Measurements from ENCODE around the gene SLC25A18. TPM values are rescaled to one million over a fixed set of nuclear protein-coding genes. Genes with fewer than 3 reads are reported as not detected.
"Not testable (repeated sequence)": the region's sequence is repeated elsewhere in the genome, so short reads cannot be mapped to it uniquely, and the experiment has no call there.

The SLC25A18 gene
- total and polyA plus RNA-seq, 12 donors, result 0.16 to 3.1 (median 1.4) TPM; not detected in 1

DNA sequence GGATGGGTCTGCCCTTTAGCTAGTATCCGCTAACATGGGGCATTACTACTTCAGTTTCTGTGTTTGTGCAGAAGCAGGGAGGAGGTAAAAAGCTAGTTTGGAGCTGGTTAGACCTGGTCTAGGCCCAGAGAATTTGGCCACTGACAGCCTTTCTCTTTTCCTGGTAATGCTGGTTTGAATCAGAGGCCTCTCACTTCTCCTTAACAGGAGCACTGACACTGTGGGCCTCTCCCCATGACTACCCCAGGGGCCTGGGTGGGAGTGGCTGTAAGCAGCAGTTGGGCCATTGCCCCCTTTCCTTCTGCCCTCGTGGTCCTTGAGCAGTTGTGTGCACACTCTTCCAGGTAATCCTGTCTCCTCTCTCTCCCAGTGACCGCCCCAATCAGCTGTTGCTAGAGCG is 8.5 kb upstream of the SLC25A18 start:
- Histone ChIP-seq H3K27ac (no peak overlapping the region), H3K4me1 (replicated peaks in 1 of 2) (no peaks in the 10 kb centered on the region), H3K4me3 (no peak overlapping the region), H3K27me3 (no peaks in the 10 kb centered on the region), H3K36me3 (replicated peaks in 1 of 2) (no peaks in the 10 kb centered on the region), H3K9me3 (replicated peaks in 1 of 3) (no peaks in the 10 kb centered on the region)
- TF ChIP-seq POLR2A (IDR thresholded peaks at IDR 0.05), result no peak
- TF ChIP-seq CTCF (IDR thresholded peaks at IDR 0.05), result no peak
- 76 to 88% (median 81%) methylated on average over 4 of the region's 4 CpGs for WGBS, 4 donors
- no peak for DNase-seq
- intact Hi-C loops (cut with DNase I), result loop anchor here in 1 of 2 donors (10.0 kb wide), 1 partner anchor 230 kb away; no protein-coding TSS in a partner anchor

GRCh38 chr22:17559188-17559587 is 4.1 kb upstream of the SLC25A18 start:
- no peak overlapping the region for H3K27ac ChIP-seq
- intact Hi-C loops (cut with DNase I), result loop anchor here in 1 of 2 donors (10.0 kb wide), 1 partner anchor 226 kb away; no protein-coding TSS in a partner anchor
- H3K36me3 ChIP-seq (replicated peaks in 1 of 2), result no peaks in the 10 kb centered on the region
- no peak overlapping the region for H3K4me3 ChIP-seq
- no peaks in the 10 kb centered on the region for H3K27me3 ChIP-seq
- WGBS, 4 donors, result 86 to 94% (median 89%) methylated on average over 10 of the region's 10 CpGs
- H3K4me1 ChIP-seq (replicated peaks in 1 of 2), result no peaks in the 10 kb centered on the region
- TF ChIP-seq POLR2A (IDR thresholded peaks at IDR 0.05) (no peak), CTCF (IDR thresholded peaks at IDR 0.05) (no peak)
- DNase-seq, result no peak
- no peaks in the 10 kb centered on the region for H3K9me3 ChIP-seq (replicated peaks in 1 of 3)

- Histone ChIP-seq H3K4me3 (no peak overlapping the region), H3K9me3 (replicated peaks in 1 of 3) (no peaks in the 10 kb centered on the region), H3K27me3 (no peaks in the 10 kb centered on the region), H3K27ac (peak overlapping the region in 2 of 5 donors; percentile 59 to 72), H3K4me1 (replicated peaks in 1 of 2) (no peaks in the 10 kb centered on the region), H3K36me3 (replicated peaks in 1 of 2) (no peaks in the 10 kb centered on the region)
- peak in 1 of 7 donors; percentile 59 for DNase-seq
- WGBS, 4 donors, result 71 to 87% (median 75%) methylated on average over 11 of the region's 11 CpGs
- no peak for TF ChIP-seq CTCF (IDR thresholded peaks at IDR 0.05)
- TF ChIP-seq POLR2A (IDR thresholded peaks at IDR 0.05), result no peak
- intact Hi-C loops (cut with DNase I), result no loop called here
Measured at GRCh38 chr22:17563936-17564391, 666 bp downstream of the SLC25A18 start.

DNA sequence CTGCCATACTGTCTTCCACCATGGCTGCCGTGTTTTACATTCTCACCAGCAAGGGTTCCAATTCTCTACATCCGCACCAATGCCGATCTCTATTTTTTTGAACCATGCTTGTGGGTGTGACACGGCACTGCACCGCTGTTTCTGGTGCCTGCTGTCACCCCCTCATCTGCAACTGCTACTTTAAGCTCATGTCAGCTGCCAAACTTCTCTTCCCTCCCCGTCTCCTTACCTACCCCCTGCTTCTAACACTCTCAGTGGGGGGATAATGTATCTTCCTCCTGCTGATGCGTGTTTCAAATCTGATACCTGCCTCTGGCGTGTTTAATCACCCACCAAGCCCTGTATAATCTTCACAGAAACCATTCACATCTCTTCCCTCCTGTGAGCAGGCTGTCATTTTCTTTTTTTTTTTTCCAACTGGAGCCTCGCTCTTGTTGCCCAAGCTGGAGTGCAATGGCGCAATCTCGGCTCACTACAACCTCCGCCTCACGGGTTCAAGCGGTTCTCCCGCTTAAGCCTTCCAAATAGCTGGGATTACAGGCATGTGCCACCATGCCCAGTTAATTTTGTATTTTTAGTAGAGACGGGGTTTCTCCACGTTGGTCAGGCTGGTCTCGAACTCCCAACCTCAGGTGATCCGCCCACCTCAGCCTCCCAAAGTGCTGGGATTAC is 2.9 kb downstream of the SLC25A18 start:
- H3K9me3 ChIP-seq (replicated peaks in 1 of 3); H3K27ac ChIP-seq; H3K4me3 ChIP-seq; H3K27me3 ChIP-seq; H3K36me3 ChIP-seq (replicated peaks in 1 of 2); H3K4me1 ChIP-seq (replicated peaks in 1 of 2); DNase-seq; intact Hi-C loops (cut with DNase I): not testable (repeated sequence)
- WGBS, 4 donors, result 89 to 94% (median 89%) methylated on average over 19 of the region's 19 CpGs

DNA sequence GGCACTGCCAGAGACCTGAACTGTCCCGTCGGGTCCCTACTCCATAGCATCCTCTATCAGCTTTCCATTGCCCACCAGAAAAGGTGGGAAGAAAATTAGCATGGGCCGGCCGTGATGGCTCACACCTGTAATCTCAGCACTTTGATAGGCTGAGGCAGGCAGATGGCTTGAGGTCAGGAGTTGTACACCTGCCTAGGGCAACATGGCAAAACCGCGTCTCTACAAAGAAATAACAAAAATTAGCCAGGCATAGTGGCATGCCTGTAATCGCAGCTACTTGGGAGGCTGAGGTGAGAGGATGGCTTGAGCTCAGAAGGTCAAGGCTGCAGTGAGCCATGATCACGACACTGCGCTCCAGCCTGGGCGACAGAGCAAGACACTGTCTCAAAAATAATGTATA is 3.5 kb downstream of the SLC25A18 start:
- no peaks in the 10 kb centered on the region for H3K36me3 ChIP-seq (replicated peaks in 1 of 2)
- 69 to 91% (median 78%) methylated on average over 10 of the region's 10 CpGs for WGBS, 4 donors
- TF ChIP-seq POLR2A (IDR thresholded peaks at IDR 0.05) (no peak), CTCF (IDR thresholded peaks at IDR 0.05) (no peak)
- H3K27ac ChIP-seq, result no peak overlapping the region
- no peak for DNase-seq
- H3K4me1 ChIP-seq (replicated peaks in 1 of 2), result peaks cover 0 to 8% of the 10 kb centered on the region in 2 donors
- H3K27me3 ChIP-seq, result no peaks in the 10 kb centered on the region
- H3K4me3 ChIP-seq, result no peak overlapping the region
- intact Hi-C loops (cut with DNase I), result no loop called here
- H3K9me3 ChIP-seq (replicated peaks in 1 of 3), result no peaks in the 10 kb centered on the region
